HG03045 (cell line): ENCODE results near the gene AOPEP.

ENCODE experiments used
- ATAC-seq: cut with Tn5 transposase; IDR thresholded peaks from one replicate; pipeline ENCODE4 v1.9.1; 2021; ENCODE audit warnings: mild to moderate bottlenecking, moderate library complexity; ENCODE audit not compliant: unreplicated experiment

AOPEP gene

DNA sequence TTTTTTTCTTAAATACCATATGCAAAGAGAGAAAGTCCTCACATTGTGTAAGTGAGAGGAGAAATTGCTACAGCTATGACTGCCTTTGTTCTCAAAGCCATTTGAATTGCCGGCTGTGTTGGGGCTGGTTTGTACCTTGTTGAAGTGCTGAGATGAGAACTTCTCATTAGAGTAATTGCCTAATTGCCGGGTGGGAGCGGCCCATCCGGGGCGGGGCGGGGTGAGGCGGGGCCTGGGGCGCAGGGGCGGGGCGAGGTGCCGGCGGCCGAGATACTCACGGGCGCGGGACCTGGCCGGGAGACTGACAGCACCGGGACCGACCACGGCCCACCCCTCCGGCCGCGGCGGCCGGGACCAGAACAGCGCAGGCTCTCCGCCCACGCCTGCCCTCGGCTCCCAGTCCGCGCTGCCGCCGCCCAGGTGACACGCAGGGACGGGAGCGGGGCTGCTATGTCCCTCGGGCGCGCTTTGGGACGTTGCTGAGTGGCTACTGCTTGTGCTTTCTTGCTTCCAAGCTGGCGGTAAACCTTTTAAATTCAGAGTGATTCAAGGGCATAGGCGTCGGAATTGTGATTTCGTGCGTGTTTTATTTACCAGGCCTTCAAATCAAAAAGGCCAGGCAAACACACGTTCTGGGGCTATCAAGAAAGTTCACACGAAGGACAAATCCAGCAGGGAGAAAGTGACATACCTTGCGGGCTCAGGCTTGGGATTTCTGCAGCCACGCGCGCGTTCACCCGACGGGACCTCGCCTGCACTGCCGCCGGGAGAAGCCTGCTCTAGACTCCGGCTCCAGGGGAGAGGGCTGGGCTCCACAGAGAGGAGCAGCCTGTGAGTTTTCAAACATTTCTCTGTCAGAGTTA lies 322.0 kb downstream of the AOPEP start:
- peak; percentile 86 for ATAC-seq

DNA sequence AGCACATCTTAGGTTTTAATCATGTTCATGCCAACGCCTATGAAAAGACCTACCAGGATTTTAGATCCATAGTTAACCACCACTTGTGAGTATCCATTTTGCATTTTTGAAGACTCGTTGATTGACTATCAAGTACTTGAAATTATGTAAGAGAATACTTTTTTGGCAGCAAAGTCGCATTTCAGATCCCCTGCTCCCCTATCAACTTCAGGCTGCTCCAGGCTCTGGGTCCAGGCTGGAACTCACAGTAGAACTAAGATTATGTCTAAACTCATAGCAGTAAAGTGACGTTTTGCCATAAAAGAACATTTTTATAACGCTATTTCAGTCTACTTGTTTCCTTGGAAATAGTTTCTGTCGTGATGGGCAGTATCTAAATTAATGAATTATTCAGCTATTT lies 323.3 kb downstream of the AOPEP start:
- ATAC-seq = no peak

DNA sequence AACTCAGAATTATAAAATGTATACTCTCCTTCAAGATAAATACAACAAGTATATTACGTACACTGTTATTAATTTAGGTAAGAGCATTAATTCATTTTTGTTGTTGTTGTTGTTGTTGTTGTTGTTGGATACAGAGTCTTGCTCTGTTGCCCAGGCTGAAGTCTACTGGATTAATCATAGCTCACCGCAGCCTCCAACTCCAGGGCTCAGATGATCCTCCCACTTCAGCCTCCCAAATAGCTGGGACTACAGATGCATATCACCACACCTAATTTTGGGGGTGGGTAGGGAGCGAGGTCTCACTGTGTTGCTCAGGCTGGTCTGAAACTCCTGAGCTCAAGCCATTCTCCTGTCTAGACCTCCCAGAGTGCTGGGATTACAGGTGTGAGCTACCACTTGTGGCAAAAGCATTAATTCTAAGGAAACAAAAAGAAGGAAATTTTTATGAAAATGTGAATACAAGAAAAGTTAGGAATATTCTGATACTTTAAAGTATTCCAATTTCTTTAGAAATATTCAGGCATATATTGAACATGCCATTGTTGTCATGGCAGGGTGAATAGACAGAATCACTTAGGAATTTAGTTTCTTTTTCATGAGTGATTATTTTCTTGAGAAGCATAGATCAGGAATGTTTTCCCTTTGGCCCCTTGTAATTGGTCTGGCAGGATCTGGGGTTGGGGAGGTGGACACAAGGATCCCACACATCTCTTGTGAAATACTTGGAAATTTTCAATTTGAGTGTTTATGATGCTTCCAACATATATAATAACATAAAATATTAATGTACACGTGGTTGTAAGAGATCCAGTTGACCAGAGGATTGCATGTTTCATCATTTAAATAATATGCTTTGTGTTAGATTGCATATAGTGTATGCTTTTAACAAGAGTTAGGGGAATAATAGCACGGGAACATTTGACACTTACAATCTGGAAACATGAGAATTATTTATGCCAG lies 327.4 kb downstream of the AOPEP start:
- no peak for ATAC-seq

DNA sequence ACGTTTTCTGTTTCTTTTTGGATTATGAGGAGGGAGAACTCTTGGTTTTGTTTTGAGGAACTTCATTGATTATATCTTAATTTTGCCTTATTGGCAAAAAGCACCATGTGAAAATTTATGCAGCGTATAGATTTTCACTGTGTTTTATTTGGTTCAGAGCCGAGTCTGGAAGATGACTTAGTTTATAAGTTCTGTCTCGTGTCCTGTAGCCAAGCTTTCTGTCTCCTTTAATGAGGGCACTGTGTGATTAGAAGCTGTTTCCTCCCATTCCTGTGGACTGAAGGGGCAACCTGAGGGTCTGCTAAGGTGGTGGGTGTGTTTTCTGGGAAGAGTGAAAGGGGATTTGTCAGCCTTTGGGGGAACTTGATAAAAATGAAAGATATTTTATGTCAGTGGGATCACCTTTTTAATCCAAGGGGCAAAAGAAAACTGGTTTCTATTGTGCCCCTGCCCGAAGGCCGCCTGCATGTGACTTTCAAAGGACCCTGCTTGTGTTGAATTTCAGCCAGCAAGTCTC lies 328.9 kb downstream of the AOPEP start:
- ATAC-seq = no peak

DNA sequence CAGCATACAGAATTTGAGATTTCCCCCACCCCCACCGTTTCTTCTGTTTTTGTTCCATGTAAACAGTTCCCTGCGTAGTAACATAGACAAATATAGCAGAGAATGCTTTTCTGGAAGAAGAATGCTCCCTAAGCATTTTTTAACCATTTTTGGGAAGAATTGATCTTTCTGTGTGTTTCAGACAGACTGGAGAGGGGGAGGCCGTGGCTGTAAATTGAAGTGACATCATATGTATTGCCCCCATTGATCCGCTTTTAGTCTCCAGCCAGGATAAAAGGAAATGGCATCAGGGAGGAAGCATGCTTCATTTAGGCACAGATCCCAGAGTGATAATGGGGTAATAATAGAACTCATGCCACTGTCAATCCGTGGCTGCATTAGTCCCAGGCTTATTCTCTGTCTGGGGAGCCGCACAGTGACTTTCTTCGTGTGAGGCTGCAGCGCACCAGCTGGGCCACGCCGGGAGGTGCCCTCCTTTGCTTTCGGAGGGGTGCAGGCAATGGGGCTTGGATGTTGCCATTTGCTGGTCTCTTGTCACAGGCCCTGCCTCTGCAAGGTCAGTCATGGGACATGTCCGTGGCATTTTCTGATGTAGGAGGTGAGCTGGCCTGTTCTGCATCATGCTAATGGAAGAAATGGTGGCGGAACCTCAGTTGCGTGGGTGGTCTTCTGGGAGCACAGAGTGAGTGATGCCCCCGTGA lies 329.5 kb downstream of the AOPEP start:
- ATAC-seq = no peak

DNA sequence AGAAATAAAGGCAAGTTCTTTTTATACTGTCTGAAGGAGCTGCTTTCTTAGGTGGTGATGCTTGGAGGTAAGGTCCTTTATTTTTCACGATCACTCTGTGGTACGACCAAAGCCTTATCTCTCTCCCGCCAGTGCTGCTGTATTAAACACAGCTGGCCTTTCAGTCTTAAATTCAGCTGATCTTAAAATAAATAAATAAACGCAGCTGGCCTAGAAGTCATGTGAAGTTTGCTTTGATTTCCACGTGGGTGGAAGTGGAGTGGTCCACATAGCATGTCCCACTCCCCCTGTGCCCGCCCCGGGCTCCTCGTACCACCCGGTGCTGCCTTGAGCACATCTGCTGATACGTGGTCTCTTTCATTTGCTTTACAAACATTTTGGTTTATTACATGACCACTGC lies 330.6 kb downstream of the AOPEP start:
- no peak for ATAC-seq

DNA sequence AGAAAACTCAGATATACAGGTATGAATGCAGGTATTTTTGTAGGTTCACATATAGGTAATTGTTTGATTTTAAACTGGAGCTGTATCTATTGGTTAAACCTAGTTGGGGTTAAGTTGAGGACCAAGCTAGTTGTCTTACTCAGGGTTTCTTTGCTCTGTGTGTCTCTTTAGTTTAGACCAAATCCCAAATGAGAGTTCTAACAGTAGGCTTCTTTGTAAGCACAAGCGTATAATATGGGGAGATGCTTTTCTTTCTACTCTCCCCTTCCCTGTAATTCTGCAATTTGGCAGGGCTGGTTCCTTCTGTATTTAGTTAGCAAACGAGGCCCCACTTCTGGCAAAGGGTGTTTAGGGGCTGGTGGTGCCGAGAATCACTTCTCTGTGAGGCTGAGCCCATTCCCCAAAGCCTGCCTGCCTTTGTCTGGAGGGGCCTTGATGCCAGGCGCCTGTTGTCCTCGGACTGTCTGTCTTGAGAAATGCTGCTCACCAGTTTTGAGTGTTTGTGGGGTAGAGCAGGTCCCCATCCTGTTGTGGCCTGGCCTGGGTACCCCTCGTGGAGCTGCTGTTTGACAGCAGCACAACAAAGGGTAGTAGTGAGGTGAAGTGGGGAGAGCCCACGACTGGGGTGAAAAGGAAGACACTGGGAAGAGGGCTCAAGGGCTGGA lies 331.8 kb downstream of the AOPEP start:
- no peak for ATAC-seq

DNA sequence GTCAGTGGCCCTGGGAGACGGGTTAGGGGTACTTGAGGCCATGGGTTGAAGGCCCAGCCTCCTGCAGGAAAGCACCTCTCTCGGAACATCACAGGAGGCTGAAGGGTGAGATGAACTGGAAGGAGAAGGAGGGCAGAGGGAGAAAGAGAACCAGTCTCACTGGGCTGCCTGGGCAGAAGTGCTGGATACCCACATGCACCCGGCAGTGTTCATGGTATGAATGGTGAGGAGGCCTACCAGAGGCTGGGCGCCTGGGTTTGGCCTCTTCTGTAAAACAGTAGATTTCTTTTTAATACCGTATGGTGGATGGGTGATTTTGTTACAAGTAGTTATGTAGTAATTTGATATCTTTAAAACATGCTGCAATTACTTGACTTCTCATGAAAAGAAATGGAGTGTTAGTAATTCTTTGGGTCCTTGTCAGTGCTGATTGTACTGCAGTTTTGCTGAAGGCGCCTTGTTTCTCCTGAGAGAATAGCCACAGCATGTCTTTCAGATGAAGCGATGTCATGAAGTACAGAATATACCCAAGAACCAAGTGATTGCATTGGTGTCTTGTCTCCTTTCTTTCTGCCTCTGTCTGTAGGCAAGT lies 332.4 kb downstream of the AOPEP start:
- ATAC-seq = no peak

DNA sequence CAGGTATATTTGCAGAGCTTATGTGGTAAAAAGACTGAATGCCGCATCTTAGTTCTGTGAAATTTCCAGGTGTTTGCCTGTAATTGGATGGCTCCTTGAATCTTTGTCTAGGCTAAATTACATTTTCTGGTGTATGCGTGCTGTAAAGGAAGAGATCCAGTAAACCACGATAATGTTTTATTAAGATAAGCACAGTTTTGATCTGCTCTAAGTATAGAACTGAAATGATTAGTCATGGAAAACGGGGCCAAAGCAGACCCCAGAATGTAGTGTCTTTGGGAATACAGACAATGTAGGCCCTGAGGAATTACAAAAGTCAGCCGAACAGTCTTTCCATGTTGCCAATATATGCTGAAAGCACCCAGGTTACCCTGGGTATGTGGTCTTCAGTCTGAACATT lies 333.7 kb downstream of the AOPEP start:
- ATAC-seq = no peak

DNA sequence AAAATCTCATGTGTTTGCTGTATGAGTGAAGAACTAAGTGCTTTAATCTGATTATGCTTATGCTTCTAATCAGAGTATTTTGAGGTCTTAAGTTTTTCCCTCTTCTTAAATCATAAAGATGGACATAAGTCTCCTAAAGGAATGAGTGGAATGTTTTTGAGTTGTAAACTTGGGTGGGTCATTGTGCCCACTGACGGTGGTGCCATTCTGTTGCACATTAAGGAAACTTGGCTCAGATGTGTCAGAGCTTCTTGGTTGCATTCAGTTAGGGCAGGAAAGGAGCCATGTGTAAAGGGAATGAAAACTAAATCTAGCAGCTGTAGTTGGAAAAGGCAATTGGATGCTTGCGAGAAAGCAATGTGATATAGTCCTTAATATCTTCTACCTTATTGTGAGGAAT lies 334.4 kb downstream of the AOPEP start:
- no peak for ATAC-seq

DNA sequence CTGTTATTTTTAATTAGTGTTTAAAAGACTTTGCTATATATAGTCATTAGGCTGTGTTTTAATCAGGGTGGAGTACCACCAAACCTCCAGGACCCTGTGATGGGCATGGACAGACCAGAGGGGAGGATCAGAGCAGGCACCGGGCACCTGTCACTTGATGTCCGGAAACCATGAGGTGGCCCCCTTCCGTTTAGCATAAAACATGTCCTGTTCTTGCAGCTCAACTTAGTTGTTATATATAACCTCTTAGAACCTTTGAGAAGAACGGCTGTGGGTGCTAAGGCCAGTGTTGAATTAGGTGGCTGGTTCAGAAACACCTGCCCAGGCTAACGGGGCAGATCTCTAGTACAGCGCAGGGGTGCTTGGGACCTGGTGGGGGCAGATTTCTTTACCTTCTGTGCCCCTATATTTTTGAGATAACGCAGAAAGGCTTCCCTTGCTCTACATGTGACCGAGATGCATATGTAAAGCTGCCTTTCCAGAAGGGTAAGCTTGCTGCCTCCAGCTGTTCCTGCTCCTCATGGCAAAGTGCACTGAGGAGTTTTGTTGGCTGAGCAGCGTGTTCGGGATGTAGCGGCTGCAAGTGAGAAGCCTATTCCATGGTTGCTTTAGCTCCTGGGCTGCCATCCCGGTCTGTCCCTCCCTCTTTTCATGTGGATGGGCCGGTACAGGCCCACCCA lies 335.6 kb downstream of the AOPEP start:
- ATAC-seq = no peak

DNA sequence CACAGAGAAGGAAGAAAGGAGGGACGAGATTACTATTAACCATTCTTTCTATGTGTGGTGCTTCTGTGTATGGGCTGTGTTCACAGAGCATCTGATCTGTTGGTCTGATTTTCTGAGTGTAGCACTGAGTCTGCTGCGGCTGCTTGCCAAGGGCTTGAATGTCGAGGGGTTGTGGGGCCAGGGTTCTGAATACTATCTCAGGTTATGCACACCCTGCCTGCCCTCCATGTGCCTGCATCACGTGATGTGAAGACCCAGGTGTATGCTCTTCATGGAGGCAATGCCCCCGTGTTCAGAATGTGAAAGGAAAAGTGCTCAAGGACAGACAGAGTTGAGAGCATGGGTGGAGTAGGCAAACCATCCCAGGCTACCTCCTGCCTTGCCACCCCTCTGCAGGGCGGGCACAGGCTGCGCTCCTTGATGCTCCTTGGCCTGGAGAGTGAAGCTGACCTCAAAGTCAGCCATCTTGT lies 336.1 kb downstream of the AOPEP start:
- ATAC-seq = no peak

DNA sequence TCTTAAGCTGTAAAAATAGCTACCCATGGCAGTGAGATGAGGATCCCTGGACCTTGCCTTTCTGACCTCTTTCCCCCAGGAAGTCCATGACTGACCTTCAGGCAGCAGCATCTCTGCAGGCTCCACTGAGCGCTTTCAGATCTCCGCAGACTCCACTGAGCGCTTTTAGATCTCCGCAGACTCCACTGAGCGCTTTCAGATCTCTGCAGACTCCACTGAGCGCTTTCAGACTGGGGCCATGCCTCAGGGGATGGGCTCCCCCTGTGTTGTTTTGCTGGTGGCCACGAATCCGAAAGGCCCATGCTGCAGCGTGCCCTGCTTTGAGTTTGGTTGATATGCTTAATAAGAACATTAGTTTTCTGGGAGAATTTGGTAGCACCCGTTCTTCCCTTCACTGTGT lies 336.8 kb downstream of the AOPEP start:
- ATAC-seq = no peak

DNA sequence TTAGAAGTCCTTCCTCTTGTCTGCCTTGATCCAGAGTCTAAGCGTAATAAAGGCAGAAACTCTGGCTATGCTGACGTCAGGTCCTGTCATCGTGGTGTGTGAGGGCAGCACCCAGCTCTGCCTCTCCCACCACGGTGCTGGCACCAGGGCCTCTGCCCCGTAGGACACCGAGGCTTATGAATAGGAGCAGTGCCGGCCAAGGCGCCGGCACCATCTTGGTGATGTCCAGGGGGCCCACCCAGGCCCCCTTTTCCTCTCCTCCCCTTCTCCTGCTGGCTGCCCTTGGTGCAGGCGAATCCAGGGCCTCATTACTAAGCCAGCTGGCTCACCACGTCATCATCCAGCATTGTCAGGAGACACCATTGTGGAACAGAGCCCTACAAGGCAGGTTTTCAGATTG lies 338.7 kb downstream of the AOPEP start:
- ATAC-seq = no peak

DNA sequence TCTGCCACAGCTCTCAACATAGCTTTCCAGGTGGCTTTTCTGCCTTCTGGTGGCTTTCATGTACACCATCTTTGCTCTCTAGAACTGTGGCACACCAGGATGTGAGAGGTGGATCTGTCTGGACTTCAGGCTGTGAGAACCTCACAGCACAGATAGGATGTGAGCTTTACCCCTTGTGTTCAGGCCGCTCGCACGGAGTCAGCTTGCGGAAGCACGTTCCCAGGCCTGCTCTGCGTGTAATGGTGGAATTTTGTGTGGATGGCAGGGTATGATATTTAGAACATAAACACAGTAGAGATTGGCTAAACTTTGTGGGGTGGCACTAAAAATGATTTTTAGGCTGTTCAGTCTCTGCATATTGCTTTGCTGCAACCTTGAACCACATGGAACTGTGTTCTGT lies 340.6 kb downstream of the AOPEP start:
- no peak for ATAC-seq

DNA sequence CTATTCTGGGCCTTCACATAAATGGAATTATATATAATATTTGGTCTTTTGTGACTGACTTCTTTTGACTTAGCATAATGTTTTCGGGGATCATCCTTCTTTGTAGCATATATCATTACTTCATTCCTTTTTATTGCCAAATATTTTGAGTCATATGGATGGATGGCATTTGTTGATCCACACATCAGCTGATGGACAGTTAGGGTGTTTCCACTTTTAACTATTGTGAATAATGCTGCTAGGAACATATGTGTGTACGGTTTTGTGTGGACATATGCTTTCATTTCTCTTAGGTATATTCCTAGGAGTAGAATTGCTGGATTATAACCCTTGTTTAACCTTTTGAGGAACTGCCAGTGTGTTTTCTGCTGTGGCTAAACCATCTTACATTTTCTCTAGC lies 341.4 kb downstream of the AOPEP start:
- ATAC-seq = no peak

DNA sequence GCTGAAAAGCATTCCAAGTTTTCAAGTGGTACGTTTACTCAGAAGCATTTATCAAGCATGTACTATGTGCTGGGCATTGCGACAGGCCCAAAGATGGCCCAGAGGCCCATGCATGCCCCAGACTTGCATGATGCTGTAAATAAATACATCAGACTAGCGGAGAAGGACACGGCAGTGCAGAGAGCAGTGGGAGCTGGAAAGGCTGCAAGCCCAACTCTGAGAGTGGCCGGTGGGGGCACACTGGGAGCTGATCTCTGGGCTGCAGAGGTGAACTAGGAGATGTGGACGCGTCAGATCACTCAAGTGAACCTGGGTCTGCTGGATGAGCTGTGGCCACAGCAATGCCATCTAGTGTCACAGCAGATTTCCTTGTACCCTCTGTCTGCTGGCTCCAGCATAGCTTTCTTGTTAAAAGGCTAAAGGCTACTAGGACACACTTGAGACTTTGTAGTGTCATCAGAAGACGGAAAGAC lies 344.1 kb downstream of the AOPEP start:
- no peak for ATAC-seq

DNA sequence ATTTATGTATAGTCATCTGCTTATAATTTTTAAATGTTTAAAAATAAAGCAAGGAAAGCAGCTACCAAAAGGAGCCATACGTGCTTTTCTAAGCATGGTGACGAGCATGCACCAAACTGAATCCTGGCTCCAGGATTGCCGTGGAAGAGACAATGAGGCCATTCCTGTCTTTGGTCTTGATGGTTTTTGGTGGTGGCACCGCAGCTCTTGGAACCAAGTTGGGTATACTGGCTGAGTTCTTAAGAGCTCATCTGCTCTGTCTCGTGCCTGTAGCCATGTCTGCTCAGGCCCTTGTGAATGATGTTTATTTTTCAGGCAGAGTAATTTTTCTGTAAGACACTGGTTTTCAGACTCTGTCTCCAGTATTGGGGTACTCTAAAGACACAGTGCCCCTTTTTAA lies 345.0 kb downstream of the AOPEP start:
- no peak for ATAC-seq

DNA sequence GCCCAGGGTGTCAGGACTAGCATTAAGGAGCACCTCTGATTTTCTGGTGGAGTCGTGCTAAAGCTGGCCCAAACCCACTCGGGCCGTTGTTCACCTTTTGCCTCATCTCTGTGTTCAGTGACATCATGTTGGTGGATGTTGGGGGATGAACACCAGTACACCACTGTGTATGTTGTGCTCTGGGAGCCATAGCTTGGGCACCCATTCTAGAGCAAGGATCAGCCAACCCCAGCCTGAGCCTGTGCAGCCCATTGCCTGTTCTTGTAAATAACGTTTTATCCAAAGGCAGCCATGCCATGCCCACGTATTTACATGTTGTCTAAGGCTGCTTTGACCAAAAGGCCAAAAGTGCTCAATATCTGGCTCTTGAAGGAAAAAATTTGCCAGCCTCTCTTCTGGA lies 345.4 kb downstream of the AOPEP start:
- ATAC-seq = no peak
